HG02623 (cell line): ENCODE data around the gene WWP2.
"Not testable (repeated sequence)": the region's sequence is repeated elsewhere in the genome, so short reads cannot be mapped to it uniquely, and the experiment has no call there.

Source experiments
- ATAC-seq: cut with Tn5 transposase; IDR thresholded peaks from one replicate; pipeline ENCODE4 v1.9.1; 2021; ENCODE audit warnings: moderate library complexity; ENCODE audit not compliant: unreplicated experiment

WWP2 gene

DNA sequence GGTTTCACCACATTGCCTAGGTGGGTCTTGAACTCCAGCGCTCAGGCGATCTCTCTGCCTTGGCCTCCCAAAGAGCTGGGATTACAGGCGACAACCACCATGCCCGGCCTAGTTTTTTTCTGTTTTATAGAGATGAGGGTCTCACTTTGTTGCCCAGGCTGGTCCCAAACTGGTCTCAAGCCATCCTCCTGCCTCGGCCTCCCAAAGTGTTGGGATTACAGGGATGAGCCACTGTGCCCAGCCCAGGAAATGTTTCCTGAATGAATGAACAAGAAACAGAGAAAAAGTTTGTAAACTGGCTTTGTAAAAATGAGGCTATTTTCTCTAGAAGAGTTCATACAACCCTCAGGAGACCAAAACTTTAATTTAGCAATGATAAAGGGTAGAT is 68.0 kb downstream of the WWP2 start:
- no peak for ATAC-seq

DNA sequence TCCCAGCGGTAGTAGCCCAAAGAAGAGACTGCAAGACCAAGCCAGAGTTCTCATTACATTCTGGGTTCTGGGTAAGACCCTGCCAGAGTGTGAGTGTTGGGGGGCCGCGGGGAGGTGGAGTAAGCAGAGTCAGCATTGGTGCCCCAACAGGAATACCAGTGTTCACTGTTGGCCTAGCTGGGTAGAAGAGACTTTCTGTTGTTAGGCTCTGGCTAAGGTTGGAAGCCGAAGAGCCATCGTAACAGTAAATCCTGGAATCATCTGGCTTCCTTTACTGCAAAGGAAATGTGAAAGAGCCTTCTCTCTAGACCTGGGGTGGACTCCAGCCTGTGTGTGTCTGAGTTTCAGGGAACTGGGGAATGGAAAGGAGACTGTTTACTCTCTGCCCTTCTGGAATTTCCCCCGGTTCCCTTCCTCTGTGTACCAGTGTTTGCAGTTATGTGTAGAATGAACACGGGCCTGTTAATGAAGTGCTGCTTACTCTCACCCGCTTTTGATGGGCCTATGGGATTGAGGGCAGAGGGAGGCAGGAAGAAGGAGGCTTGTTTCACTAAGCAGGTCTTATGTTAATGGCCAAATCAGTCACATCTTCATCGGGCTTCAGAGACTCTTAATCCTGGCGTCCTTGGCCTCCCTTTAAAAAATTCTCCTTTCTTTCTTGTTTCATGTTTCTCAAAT is 68.5 kb downstream of the WWP2 start:
- no peak for ATAC-seq

DNA sequence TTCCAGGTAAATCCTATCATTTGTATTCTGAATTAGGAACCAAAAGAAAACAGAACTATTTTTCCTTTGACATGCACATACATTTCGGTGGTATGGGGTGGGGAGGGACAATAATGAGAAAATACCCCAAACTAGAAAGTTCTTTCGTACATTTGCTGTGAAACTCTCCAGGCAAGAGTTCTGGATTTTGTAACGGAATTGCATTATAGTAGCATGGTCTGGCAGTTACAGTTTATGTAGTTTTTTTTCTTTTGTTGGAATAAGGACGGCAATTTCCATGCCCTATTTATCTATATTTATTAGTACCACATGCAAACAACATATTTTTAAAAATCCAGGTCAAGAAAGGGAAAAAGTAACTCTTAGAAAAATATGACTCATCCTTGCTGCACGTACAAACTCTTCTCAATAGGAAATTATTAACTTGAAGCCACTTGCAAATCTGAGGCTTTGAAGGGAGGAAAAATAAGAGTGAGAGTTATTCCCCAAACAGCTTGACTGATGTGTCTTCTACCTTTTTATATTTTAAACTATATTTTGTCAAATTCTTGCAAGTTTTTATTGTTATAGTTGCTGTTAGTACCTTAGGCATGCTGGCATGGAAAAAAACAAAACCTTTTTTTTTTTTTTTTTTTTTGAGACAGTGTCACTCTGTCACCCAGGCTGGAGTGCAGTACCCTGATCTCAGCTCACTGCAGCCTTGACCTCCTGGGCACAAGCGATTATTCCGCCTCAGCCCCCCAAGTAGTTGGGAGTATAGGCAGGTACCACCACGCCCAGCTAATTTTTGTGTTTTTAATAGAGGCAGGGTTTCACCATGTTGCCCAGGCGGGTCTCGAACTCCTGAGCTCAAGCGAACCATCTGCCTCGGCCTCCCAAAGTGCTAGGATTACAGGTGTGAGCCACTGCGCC is 69.3 kb downstream of the WWP2 start:
- ATAC-seq = no peak

DNA sequence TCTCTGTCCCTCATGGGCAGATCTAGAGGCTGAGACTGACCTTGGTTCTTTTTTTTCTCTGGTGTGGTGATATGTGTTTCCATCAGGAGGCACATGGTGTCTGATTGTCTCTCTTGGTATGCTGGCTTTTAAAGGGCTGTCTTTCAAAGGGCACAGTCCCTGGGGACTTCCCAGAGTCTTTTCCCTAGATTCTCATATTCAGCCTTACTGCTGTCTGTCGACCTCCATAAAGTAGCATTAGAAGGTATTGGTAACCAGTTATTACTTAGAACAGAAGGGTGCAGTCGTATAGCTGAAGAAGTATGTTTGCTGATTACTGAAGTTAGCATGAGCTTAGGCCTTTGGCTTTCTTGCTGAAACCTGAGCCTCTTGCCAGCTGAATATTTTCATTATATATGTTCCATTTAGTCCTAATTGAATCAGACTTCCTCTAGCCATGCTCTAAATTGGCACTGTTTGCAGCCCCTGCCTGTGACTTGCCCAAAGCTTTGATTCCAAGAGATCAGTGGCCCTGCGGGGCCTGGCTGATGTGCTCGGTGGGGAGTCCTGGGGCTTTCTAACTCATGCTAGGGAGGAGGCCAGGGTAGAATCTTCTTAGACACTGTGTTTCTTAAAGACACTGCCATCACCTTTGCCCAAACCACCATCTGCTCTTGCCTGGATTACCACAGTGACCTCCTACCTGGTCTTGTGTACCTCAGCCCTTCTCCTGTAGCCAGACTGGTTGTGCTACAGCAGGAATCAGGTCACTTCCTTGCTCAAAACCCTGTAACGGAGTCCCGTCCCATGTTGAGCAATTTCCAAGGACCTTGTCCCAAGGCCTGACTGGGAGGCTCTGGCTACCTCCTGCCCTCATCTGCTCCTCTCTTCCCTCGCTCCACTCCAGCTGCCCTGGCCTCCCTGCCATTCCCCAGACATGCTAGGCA is 71.5 kb downstream of the WWP2 start:
- no peak for ATAC-seq

DNA sequence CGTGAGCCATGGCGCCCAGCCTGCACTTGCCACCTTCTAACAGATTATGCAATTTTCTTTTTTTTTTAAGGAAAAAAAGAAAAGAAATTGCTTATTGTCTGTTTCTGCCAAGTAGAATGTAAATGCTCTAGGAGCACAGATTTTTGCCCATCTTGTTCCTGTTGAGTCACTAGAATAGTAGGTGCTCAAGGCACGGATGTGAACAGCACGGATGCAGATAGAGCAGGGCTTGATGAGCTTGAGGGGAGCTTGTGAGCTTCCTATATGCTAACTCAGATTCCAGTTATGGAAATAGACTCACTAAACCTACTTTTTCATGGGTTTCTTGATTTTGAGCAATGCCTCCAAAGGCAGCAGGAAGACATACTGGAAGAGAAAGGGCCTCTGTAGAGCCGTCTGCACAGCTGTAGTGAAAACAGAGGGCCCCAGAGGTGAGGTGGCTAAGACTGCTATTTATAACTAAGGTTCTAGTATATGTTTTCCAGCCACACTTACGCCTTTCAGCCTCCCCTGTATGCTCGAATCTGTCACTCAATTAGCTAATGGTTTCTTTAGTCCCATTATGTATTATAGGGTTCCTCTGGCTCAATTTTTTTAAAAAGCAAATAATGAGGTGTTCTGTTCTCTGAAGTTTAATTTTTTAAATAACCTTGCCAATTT is 72.8 kb downstream of the WWP2 start:
- ATAC-seq = no peak

DNA sequence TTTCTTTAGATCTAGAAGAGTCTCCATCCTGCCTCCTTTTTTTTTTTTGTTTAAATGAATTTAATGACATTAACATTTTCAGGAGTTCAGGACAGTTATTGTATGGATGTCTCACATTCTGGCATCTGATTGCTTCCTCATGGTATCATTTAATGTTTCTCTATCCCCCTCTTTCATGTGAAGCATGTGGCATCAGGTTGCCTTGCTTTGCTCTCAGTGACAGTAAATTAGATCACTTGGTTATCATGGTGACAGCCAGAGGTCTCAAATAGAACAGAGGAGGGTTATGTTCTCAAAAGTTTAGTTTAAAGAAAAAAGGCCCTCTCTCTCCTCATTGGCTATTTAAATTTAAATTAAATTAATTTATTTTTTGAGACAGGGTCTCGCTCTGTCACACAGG is 74.1 kb downstream of the WWP2 start:
- no peak for ATAC-seq

DNA sequence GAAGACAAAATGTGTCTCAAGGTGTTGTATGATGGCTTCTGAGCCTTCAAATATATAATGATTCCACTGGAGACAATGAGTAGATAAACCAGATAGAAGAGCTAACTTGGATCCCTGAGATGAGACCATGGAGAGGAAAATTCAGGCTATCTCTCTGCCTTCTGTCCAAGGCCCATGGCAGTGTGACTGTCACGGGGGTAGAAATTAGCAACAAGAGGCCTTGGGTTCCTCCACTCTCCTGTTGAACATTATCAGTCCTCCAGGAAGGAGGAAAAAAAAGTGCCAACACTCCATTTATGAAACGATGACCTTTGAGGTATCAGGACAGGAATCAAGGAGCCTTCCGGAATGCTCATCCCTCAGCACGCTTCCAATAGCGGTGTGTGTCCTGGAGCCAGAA is 75.2 kb downstream of the WWP2 start:
- ATAC-seq = no peak

DNA sequence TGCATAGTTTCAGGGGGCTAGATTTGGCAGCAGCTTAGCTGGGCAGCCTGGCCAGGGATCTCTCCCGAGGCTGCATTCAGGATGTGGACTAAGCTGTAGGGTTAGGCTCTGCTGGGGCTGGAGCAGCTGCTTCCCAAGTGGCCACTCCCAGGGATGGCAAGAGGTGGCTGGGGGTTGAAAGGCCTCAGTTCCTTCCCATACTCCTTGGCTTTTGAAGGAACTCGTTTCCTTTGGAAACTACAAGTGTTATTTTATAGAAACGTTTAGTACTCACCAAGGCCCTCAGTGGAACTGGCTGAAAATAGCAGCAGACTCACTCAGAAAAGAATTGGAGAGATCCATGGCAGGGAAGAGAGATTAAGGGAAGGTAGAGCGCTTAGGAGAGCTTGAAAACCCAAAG is 76.4 kb downstream of the WWP2 start:
- ATAC-seq = no peak

DNA sequence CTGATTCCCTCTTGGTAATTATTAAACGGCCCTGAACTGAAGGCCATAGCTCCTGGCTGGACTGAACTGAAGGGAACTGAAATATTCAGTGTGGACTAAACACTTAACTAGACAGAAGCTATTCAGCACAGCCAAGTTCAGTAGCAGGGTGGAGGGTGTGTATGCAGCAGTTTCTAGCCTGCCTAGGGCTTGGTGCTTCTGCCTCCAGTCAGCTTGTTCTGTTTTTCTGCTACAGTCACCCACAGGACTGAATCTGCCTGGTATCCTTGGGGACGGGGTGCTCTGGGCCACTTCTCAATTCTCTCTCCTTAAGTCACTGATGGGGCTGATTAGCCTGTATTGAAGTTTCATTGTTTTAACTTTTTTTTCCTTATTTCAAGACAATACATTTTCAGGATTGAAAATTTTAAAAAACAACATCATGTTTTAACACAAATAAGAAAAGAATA is 77.1 kb downstream of the WWP2 start:
- ATAC-seq = no peak

DNA sequence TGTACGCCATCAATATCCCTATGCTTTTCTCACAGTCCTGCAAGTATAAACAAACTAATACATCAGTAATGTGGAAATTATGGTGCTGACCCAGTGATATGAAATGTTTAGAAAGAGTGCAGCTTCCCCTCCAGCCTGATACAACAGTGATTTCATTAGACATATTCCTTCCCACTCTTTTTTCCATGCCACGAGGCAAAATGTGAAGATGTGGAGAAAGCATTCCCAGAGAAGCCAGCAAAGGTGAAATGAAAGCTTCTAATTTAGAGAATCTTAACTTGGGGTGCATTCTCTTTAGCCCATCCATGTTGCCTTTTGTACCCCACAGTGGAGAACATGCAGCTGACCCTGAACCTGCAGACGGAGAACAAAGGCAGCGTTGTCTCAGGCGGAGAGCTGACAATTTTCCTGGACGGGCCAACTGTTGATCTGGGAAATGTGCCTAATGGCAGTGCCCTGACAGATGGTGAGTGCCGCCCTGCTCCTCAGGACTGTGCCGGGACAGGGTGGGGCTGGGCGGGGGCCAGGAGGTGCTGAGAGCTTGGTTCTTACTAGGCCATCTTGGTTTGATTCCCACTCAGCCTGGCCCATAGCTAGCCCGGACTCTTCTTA is 77.8 kb downstream of the WWP2 start:
- no peak for ATAC-seq

DNA sequence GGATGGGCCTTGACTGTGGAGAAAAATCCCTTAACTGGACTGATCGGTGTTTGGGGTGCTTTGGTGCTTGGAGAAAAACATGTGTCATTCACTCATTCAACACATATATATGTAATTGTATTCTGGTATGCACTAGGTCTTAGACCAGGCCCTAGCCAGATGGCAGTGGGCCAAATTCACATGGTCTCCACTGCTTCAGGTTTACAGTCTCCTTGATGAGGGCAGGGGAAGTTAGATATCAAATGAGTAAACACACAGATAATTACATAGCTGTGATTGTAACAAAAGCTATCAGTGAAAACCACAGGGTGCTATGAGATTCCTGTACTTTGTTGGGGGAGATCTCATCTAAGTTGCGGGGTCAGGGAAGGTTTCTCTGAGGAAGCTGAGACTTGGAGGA is 78.8 kb downstream of the WWP2 start:
- no peak for ATAC-seq

DNA sequence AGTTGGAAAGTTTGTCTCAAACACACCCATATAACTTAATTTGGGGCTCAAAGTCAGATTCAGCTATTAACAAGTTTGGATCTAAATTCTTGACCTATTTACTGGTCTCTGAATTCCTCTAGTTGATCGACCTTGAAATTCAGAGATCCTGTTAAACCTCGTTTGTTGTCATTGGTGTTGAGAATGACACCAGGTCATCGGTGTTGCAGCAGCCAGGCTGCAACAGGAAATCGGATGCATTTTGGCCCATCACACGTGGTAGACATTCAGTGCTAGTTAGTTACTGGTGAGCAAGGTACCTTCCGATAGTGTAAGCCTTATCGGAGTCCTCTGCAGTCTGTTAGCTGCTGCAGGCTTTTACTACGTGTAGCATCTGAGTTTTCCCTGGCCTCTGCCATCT is 82.3 kb downstream of the WWP2 start:
- ATAC-seq = no peak

DNA sequence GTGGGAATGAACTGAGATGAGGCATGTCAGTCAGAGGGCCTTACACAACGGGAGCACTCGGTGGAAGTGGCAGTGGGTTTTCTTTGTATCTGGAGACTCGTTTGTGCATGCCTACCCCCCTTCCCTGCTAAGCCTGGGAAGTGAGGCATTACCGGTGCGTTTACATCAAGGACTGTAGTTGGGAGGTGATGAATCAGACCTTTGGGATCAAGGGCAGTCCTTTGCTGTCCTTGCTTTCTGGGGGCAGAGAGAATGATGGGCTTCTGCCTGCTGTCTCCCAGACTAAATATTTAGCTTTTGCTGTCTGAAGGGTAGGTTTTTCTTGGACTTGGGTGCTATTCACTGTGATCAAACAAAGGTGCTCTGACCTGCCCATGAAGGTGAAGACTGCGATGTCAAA is 83.0 kb downstream of the WWP2 start:
- ATAC-seq = no peak

DNA sequence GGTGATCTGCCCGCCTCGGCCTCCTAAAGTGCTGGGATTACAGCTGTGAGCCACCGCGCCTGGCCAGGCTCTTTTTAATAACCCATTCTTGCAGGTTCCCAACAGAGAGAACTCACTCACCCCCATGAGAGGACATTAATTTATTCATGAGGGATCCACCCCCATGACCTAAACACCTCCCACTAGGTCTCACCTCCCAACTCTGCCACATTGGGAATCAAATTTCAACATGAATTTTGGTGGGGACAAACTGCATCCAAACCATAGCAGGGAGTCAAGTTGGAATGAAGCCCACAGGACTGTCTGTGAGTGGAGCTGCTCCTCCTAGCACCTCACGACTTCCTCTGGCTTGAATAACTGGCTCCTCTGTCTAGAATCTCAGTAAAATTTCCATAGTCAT is 85.5 kb downstream of the WWP2 start:
- ATAC-seq = no peak

DNA sequence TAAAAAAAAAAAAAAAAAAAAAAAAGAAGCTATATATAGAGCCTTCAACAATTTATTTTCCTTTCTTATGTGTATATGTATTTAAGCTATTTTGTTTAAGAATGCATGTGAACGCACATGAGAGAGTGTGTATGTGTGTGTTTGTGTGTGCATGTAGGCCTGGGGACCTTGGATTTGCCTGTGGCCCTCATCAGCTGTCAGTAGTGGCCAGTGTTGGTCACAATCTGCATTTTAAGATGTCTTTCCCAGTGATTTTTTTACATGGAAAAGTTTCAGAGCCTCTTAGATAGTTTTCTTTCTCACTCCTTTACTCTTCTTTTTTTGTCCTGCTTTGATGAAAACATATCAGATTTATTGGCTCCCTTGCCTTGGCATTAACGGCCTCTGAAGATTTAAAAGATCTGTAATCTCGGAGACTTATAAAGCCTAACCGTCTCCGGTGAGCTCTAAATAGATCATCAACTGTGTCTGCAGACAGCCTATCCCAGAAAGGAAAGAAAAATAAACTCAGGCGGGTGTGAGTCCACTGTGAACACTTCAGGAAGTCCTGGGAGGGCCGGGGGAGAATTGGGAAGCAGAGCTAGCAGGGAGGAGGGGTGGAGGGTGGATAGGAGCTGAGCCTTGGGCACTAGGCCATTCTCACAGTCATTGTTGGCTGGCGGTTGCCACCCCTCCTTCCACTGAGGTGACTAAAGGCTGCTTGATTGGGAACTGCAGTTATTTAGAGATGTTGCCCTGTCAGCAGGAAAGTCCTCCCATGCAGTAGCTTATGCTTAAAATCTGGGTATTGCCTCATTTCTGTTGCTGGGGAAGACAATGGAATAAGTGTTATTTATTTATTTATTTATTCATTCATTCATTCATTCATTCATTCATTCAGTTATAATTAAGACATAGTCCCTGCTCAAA is 86.8 kb downstream of the WWP2 start:
- no peak for ATAC-seq

DNA sequence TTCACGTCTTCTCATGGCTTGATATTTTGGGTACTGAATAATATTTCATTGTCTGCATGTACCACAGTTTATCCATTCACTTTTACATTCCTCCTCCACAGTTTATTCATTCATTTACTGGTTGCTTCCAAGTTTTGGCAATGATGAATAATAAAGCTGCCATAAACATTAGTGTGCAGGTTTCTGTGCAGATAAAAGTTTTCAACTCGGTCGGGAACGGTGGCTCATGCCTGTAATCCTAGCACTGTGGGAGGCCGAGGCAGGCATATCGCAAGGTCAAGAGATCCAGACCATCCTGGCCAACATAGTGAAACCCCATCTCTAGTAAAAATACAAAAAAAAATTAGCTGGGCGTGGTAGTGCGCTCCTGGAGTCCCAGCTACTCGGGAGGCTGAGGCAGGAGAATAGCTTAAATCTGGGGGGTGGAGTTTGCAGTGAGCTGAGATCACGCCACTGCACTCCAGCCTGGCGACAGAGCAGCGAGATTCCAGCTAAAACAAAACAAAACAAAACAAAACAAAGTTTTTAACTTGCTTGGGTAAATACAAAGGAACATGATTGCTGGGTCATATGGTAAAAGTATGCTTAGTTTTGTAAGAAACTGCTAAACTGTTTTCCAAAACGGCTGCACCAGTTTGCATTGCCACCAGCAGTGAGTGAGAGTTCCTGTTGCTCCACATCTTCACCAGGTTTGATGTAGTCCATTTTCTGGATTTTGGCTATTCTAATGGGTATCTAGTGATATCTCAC is 89.5 kb downstream of the WWP2 start:
- no peak for ATAC-seq

DNA sequence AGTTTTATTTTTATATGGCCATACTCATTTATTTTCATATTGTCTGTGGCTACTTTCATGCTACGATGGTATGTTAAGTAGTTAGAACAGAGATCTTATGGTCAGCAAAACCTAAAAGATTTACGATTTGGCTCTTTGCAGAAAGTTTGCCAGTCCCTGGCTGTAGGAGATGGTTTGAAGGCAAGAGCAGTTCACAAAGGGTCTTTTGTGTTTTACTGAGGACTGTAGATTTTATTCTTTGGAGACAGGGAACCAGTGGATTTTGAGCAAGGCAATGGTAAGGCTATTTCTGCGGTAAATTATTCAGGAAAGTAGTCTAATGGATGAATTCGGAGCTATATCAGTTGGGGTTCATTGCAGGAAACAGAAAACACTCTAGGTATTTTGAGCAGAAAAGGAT is 90.7 kb downstream of the WWP2 start:
- ATAC-seq = no peak

DNA sequence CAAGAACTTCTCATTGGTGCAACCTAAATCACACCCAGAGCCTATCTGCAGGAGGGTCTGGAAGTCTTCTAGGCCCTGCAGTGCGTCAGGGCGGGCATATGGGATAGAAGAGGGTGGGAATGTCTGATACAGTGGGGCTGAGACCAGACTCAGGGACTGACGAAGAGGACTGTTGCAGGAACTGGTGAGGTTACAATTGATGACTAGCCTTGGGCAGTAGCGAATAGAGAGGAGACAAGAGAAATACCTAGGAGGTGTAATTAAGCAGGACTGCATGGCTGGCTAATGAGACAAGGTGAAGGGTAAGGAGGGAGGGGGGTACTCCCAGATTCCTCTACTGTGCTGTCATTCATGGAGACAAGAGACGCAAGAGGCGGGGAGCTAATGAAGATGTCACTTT is 91.3 kb downstream of the WWP2 start:
- ATAC-seq = no peak

DNA sequence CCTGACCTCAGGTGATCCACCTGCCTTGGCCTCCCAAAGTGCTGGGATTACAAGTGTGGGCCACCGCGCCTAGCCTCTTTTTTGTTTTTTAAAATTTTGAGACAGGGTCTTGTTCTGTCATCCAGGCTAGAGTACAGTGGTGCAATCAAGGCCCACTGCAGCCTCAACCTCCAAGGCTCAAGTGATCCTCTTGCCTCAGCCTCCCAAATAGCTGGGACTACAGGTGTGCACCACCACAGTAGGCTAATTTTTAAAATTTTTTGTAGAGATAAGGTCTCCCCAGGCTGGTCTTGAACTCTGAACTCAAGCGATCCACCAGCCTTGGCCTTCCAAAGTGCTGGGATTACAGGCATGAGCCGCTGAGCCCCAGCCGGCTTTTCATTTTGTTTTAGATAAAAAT is 92.6 kb downstream of the WWP2 start:
- ATAC-seq = not testable (repeated sequence)
